ENCODE results near the gene VMP1.

DNA sequence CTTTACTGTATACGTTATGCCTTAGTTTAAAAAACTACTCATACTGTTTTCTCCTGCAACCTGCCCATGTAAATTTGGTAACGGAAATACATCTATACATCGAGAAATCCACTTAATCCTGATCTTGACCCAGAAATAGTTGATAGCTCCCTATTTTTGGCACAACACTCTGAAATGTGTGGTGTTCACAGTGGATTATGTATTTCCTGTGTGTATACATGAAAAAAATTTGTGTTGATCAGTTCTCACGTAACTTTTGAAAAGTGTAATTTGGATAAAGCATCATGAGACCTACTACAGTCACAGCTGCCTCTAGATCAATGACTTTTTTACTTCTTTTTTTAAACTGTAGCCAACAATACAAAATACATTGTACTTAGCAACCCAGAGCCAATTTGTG lies 90.7 kb downstream of the VMP1 start:
- TF ChIP-seq RAD21 (IDR thresholded peaks at IDR 0.05; ENCODE audit: low read length) (no peak), POLR2A (IDR thresholded peaks at IDR 0.05; ENCODE audit: low read depth, low read length) (no peak), MXI1 (IDR thresholded peaks at IDR 0.05; ENCODE audit: borderline replicate concordance, low read depth, low read length) (no peak), SMC3 (IDR thresholded peaks at IDR 0.05; ENCODE audit: low read depth, low read length) (no peak)
- TF ChIP-seq, protein P1, sequence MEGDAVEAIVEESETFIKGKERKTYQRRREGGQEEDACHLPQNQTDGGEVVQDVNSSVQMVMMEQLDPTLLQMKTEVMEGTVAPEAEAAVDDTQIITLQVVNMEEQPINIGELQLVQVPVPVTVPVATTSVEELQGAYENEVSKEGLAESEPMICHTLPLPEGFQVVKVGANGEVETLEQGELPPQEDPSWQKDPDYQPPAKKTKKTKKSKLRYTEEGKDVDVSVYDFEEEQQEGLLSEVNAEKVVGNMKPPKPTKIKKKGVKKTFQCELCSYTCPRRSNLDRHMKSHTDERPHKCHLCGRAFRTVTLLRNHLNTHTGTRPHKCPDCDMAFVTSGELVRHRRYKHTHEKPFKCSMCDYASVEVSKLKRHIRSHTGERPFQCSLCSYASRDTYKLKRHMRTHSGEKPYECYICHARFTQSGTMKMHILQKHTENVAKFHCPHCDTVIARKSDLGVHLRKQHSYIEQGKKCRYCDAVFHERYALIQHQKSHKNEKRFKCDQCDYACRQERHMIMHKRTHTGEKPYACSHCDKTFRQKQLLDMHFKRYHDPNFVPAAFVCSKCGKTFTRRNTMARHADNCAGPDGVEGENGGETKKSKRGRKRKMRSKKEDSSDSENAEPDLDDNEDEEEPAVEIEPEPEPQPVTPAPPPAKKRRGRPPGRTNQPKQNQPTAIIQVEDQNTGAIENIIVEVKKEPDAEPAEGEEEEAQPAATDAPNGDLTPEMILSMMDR (conservative IDR thresholded peaks at IDR 0.05; ENCODE audit: low read depth, low read length), result no peak

Measured in IMR-90 (cell line).